Measurements from ENCODE around the gene WDR91.

DNA sequence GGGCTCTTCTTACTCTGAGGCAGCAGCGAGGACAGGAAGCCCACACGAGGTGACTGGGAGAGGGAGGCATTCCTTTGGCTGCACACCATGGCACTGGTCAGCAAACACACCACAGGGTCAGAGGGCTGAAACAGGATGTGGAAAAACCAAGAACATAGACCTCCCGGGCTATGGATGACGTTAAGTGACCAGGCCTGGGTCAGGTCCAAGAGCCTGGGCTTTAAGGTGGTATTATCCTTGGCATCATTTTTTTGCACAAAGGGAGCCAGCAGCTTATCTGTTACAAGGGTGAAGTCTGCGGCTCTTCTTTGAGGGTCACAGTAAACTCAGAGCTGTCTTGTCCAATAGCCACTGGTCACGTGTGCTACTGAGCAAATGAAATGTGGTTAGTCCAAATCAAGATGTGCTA, 7.0 kb downstream of the WDR91 start:
- TF ChIP-seq CTCF (conservative IDR thresholded peaks at IDR 0.05) (no peak), ZFX (IDR thresholded peaks at IDR 0.05) (no peak)

All from C4-2B (cell line).